Measurements from ENCODE around the gene SH3GL3. TPM values are rescaled to one million over a fixed set of nuclear protein-coding genes. Genes with fewer than 3 reads are reported as not detected.

SH3GL3 gene
- total and polyA plus RNA-seq, 4 donors: 0.48 to 0.62 TPM; not detected in 2

DNA sequence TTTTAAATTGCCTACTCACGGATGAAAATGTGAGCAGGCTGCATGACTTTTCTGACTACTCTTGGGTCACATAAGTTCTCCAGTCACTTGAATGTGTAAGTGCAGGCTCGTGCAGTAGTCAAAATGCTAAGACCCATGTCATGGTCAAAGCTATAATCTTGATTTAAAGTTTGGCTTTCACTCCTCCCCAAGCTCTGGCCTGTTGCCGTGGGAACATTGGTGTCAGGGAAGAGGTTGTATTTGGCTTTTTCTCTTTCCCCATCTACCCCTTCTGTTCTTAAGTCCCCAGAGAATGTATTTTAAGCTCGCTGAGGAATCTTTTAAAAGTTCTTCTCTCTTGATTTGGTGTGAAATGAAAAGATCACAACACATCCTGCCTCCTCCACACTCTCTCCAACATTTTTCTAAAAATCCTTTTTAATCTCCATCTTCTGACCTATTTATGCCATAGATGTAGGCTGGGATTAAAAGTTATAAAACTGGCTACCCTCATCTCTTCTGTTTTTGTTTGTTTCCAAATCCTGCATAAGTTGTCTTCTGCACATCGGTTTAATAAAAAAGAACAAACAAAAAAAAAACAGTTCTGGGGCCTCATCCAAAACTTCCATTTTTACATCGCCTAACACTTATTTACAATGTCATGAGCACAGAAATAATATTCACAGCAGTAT lies 145.4 kb downstream of the SH3GL3 start:
- Histone ChIP-seq H3K27ac (ENCODE audit: low read depth in 1 of 2, low read length in 2 of 2) (no peak overlapping the region), H3K36me3 (ENCODE audit: control insufficient read depth in 1 of 2, insufficient read depth in 2 of 2, low read length in 1 of 2) (no peaks in the 10 kb centered on the region), H3K4me1 (ENCODE audit: control insufficient read depth in 1 of 2, insufficient read depth in 2 of 2, low read length in 2 of 2) (peaks cover 0 to 1% of the 10 kb centered on the region in 2 donors), H3K4me3 (ENCODE audit: low read length in 2 of 2) (no peak overlapping the region), H3K9me3 (ENCODE audit: control insufficient read depth, low read length) (peaks cover 2% of the 10 kb centered on the region), H3K27me3 (ENCODE audit: control insufficient read depth in 1 of 2, insufficient read depth in 2 of 2, low read length in 1 of 2) (no peaks in the 10 kb centered on the region)
- DNase-seq (no peak), ATAC-seq (ENCODE audit: low FRiP score) (no peak)
- intact Hi-C loops (cut with DNase I): no loop called here
- 41 to 43% methylated on average over 6 of the region's 6 CpGs for WGBS, 2 donors

DNA sequence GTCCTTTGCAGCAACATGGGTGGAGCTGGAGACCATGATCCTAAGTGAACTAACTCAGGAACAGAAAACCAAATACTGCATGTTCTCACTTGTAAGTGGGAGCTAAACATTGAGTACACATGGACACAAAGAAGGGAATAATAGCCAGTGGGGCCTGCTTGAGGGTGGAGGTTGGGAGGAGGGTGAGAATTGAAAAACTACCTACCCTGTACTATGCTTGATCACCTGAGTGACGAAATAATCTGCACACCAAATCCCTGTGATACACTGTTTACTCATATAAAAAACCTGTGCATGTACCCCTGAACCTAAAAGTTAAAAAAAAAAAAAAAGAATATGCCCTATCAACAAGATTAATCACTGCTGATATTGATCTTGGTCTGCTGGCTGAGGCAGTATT lies 148.1 kb downstream of the SH3GL3 start:
- Histone ChIP-seq H3K4me3 (ENCODE audit: low read length in 2 of 2) (no peak overlapping the region), H3K36me3 (ENCODE audit: control insufficient read depth in 1 of 2, insufficient read depth in 2 of 2, low read length in 1 of 2) (no peaks in the 10 kb centered on the region), H3K4me1 (ENCODE audit: control insufficient read depth in 1 of 2, insufficient read depth in 2 of 2, low read length in 2 of 2) (peaks cover 0 to 1% of the 10 kb centered on the region in 2 donors), H3K27ac (ENCODE audit: low read depth in 1 of 2, low read length in 2 of 2) (no peak overlapping the region), H3K9me3 (ENCODE audit: control insufficient read depth, low read length) (peaks cover 2% of the 10 kb centered on the region), H3K27me3 (ENCODE audit: control insufficient read depth in 1 of 2, insufficient read depth in 2 of 2, low read length in 1 of 2) (no peaks in the 10 kb centered on the region)
- 93 to 96% methylated on average over 1 of the region's 1 CpG for WGBS, 2 donors
- DNase-seq: no peak
- intact Hi-C loops (cut with DNase I): no loop called here
- ATAC-seq (ENCODE audit: low FRiP score): no peak

DNA sequence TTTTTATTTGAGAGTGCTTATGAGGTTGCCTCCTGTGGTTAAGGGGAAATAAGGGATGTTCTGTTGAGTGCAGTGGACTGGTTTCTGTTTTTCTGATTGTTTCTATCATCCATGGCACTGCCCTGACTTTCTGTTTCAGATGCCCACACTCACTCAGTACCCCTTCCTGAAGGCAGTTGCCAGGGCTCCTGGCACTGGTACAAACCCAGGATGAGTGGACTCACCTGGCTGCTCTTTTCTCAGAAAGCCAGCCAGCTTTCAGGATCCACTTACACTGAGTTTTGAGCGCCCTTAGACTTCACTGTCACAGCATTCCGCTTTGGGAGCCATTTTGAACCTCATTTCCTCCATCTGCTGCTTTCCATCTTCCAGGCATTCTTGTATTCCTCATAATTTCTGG lies 150.9 kb downstream of the SH3GL3 start:
- intact Hi-C loops (cut with DNase I): no loop called here

DNA sequence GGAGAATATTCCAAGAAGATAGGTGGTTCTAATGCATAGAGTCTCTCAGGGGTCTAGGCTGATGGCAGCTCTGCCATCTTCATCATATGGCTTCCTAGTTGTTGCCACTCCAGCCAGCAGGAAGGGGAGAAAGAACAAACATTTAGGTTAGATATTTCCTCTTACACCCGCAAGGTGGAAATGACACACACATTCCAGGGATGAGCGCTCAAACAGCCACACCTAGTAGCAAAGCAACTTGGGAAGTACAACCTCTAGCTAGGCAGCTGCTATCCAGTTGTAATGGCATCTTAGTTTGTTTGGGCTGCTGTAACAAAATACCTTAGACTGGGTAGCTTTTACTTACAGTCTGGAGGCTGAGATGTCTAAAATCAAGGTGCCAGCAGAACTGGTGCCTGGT lies 154.9 kb downstream of the SH3GL3 start:
- DNase-seq: no peak
- Histone ChIP-seq H3K36me3 (ENCODE audit: control insufficient read depth in 1 of 2, insufficient read depth in 2 of 2, low read length in 1 of 2) (no peaks in the 10 kb centered on the region), H3K27ac (ENCODE audit: low read depth in 1 of 2, low read length in 2 of 2) (no peak overlapping the region), H3K4me3 (ENCODE audit: low read length in 2 of 2) (no peak overlapping the region), H3K4me1 (ENCODE audit: control insufficient read depth in 1 of 2, insufficient read depth in 2 of 2, low read length in 2 of 2) (peaks cover 0 to 3% of the 10 kb centered on the region in 2 donors), H3K9me3 (ENCODE audit: control insufficient read depth, low read length) (peaks cover 1% of the 10 kb centered on the region), H3K27me3 (ENCODE audit: control insufficient read depth in 1 of 2, insufficient read depth in 2 of 2, low read length in 1 of 2) (no peaks in the 10 kb centered on the region)
- ATAC-seq (ENCODE audit: low FRiP score): no peak
- intact Hi-C loops (cut with DNase I): no loop called here
- WGBS, 2 donors: 99 to 100% methylated on average over 2 of the region's 2 CpGs

More for the DNA sequence above, 150.9 kb downstream of the SH3GL3 start:
- 90 to 94% methylated on average over 2 of the region's 2 CpGs for WGBS, 2 donors
- H3K9me3 ChIP-seq (ENCODE audit: control insufficient read depth, low read length): peaks cover 2% of the 10 kb centered on the region
- DNase-seq (no peak), ATAC-seq (ENCODE audit: low FRiP score) (no peak)
- no peak overlapping the region for H3K27ac ChIP-seq (ENCODE audit: low read depth in 1 of 2, low read length in 2 of 2)
- H3K4me3 ChIP-seq (ENCODE audit: low read length in 2 of 2): no peak overlapping the region
- no peaks in the 10 kb centered on the region for H3K36me3 ChIP-seq (ENCODE audit: control insufficient read depth in 1 of 2, insufficient read depth in 2 of 2, low read length in 1 of 2)
- H3K4me1 ChIP-seq (ENCODE audit: control insufficient read depth in 1 of 2, insufficient read depth in 2 of 2, low read length in 2 of 2): no peaks in the 10 kb centered on the region
- no peaks in the 10 kb centered on the region for H3K27me3 ChIP-seq (ENCODE audit: control insufficient read depth in 1 of 2, insufficient read depth in 2 of 2, low read length in 1 of 2)

DNA sequence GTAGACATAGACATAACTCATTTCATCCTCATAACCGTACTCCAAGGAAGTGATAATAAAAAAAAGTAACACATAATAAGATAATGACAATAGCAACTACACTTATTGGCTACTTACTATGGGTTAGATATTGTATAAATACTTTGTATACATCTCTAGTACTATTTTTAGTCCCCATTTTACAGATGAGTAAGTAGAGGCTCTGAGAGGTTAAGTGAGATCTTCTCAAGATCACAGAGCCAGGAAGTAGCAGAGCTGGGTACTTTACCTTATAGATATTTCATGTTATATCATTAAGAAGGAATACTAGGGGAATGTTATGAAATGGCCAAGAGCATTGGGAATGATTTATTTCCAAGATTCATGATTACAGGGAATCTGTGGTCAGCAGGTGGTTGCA lies 157.4 kb downstream of the SH3GL3 start:
- intact Hi-C loops (cut with DNase I): no loop called here
- Histone ChIP-seq H3K27me3 (ENCODE audit: control insufficient read depth in 1 of 2, insufficient read depth in 2 of 2, low read length in 1 of 2) (no peaks in the 10 kb centered on the region), H3K36me3 (ENCODE audit: control insufficient read depth in 1 of 2, insufficient read depth in 2 of 2, low read length in 1 of 2) (no peaks in the 10 kb centered on the region), H3K9me3 (ENCODE audit: control insufficient read depth, low read length) (no peaks in the 10 kb centered on the region), H3K27ac (ENCODE audit: low read depth in 1 of 2, low read length in 2 of 2) (no peak overlapping the region), H3K4me3 (ENCODE audit: low read length in 2 of 2) (no peak overlapping the region), H3K4me1 (ENCODE audit: control insufficient read depth in 1 of 2, insufficient read depth in 2 of 2, low read length in 2 of 2) (peaks cover 0 to 3% of the 10 kb centered on the region in 2 donors)
- WGBS, 2 donors: 96 to 97% methylated on average over 1 of the region's 1 CpG
- ATAC-seq (ENCODE audit: low FRiP score) (no peak), DNase-seq (no peak)

DNA sequence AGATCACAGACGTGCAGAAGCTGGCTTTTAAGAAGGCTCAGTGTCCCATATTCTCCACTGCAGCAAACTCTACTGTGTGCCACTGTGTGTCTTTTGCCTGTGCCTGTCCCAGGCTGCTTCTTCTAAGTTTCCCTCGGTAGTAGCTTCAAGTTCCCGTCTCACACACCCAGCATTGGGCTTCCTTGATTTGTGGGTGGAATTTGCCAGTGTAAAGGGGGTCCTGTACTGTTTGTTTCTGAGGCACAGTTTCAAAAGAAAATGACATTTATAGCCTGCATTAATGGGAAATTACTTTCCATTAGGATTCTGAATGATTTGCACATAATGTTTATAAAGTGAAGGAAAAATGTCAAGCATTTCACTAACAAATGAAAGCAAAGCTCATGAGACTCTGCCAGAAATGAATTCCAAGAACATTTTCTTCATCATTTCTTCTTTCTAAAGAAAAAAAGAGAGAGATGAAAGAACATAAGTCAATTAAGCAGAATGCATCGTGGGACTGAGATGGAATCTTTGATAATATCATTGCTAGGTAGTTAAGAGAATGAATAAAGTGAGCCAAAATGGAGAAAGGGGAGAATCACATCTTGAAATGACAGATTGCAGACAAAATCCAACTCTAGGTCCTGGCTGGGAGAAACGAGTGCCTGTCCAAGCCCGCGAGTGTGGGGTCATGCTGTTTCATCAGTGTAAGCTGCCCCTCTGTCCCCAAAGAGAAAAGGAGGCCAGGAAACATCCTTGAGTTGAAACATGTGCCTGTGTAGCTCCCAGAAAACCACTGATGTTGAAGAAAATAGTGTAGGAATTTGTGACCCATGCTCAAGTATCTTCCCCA lies 158.2 kb downstream of the SH3GL3 start:
- 3 to 9% methylated on average over 7 of the region's 7 CpGs for WGBS, 2 donors
- H3K4me3 ChIP-seq (ENCODE audit: low read length in 2 of 2): no peak overlapping the region
- DNase-seq: no peak

DNA sequence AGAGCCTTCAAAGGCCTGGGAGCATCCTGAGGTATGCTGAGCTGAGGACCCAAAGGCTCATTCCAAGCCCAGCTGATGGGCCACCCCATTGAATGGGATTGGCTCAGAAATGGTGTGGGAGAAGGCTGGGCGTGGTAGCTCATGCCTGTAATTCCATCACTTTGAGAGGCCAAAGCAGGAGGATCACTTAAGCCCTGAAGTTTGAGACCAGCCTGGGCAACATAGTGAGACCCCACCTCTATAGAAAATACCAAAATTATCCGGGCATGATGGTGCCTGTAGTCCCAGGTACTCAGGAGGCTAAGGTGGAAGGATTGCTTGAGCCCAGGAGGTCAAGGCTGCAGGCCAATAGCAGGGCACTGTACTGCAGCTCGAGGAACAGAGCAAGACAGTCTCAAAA lies 163.0 kb downstream of the SH3GL3 start:
- intact Hi-C loops (cut with DNase I): no loop called here
- H3K4me3 ChIP-seq (ENCODE audit: low read length in 2 of 2): no peak overlapping the region
- H3K27me3 ChIP-seq (ENCODE audit: control insufficient read depth in 1 of 2, insufficient read depth in 2 of 2, low read length in 1 of 2): no peaks in the 10 kb centered on the region
- ATAC-seq (ENCODE audit: low FRiP score) (no peak), DNase-seq (no peak)
- H3K27ac ChIP-seq (ENCODE audit: low read depth in 1 of 2, low read length in 2 of 2): no peak overlapping the region
- H3K9me3 ChIP-seq (ENCODE audit: control insufficient read depth, low read length): no peaks in the 10 kb centered on the region
- H3K4me1 ChIP-seq (ENCODE audit: control insufficient read depth in 1 of 2, insufficient read depth in 2 of 2, low read length in 2 of 2): peaks cover 0 to 3% of the 10 kb centered on the region in 2 donors
- no peaks in the 10 kb centered on the region for H3K36me3 ChIP-seq (ENCODE audit: control insufficient read depth in 1 of 2, insufficient read depth in 2 of 2, low read length in 1 of 2)
- 92 to 93% methylated on average over 3 of the region's 3 CpGs for WGBS, 2 donors

More for the DNA sequence above, 158.2 kb downstream of the SH3GL3 start:
- Histone ChIP-seq H3K27ac (ENCODE audit: low read depth in 1 of 2, low read length in 2 of 2) (peak overlapping the region in 1 of 2 donors; percentile 74), H3K9me3 (ENCODE audit: control insufficient read depth, low read length) (no peaks in the 10 kb centered on the region), H3K4me1 (ENCODE audit: control insufficient read depth in 1 of 2, insufficient read depth in 2 of 2, low read length in 2 of 2) (peaks cover 0 to 3% of the 10 kb centered on the region in 2 donors), H3K36me3 (ENCODE audit: control insufficient read depth in 1 of 2, insufficient read depth in 2 of 2, low read length in 1 of 2) (no peaks in the 10 kb centered on the region), H3K27me3 (ENCODE audit: control insufficient read depth in 1 of 2, insufficient read depth in 2 of 2, low read length in 1 of 2) (no peaks in the 10 kb centered on the region)
- intact Hi-C loops (cut with DNase I): no loop called here
- peak; percentile 70 for ATAC-seq (ENCODE audit: low FRiP score)

DNA sequence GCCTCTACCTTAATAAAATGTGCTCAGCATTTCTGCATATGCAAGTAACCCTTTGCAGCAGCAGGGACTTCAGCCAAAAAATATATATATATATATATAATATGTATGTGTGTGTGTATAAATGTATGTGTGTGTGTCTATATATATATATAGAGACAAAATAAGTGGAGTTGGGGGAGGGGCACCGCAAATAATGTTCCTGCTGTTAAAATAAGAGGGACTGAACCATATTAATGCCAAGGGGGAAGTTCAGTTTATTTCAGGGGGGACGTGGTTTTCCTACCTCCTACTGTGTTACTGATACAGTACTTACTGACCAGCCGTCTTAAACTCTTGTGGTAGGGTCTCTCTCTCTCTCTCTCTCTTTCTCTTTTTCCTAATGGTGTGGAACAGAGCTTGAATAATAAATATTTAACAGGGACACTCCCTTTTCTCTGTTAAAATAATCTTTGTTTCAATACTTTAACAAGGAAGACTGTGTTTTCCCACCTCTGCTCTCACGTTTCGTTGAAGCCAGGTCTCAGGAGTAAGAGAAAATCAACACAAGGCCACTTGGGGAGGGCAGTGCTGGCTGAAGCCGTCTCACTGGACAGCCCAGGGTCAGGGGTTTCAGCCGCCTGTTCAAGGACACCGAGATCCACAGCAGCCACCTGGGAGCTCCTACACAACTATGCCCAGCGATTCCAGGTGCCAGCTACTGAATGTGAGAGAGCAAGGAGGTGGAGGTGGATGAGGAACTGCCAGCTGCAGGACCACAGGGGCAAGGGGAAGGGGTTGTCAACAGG lies 164.0 kb downstream of the SH3GL3 start:
- ATAC-seq (ENCODE audit: low FRiP score): no peak
- H3K9me3 ChIP-seq (ENCODE audit: control insufficient read depth, low read length): no peaks in the 10 kb centered on the region
- no peaks in the 10 kb centered on the region for H3K27me3 ChIP-seq (ENCODE audit: control insufficient read depth in 1 of 2, insufficient read depth in 2 of 2, low read length in 1 of 2)
- H3K4me1 ChIP-seq (ENCODE audit: control insufficient read depth in 1 of 2, insufficient read depth in 2 of 2, low read length in 2 of 2): no peaks in the 10 kb centered on the region
- no peaks in the 10 kb centered on the region for H3K36me3 ChIP-seq (ENCODE audit: control insufficient read depth in 1 of 2, insufficient read depth in 2 of 2, low read length in 1 of 2)
- no peak for DNase-seq
- no peak overlapping the region for H3K27ac ChIP-seq (ENCODE audit: low read depth in 1 of 2, low read length in 2 of 2)
- no peak overlapping the region for H3K4me3 ChIP-seq (ENCODE audit: low read length in 2 of 2)
- WGBS, 2 donors: 86 to 89% methylated on average over 9 of the region's 9 CpGs
- intact Hi-C loops (cut with DNase I): no loop called here

Measured in aorta (tissue), 5 donors.